HepG2 (cell line): Measurements from ENCODE around the gene GABBR2. TPM values are rescaled to one million over a fixed set of nuclear protein-coding genes. Genes with fewer than 3 reads are reported as not detected.

ENCODE experiments used
- ATAC-seq: fragments of 200-7000 bp; cut with Tn5 transposase; 3 replicates; pipeline ENCODE4 v1.9.1; 2020; ENCODE audit warnings: mild to moderate bottlenecking, moderate library complexity
- BruUV-seq: library from RNA; stranded (reverse); fragments of 400-500 nt; replicated peaks from 2 replicates; lab custom pipeline; 2021; lab: Mats Ljungman, UMichigan
- CTCF ChIA-PET: fragments of 300-600 bp; formaldehyde crosslinking; extraction: SDS; loops from one replicate; lab custom pipeline; 2021; ENCODE audit warnings: low total read pairs, inconsistent platforms, low intra/inter-chr PET ratio; lab: Yijun Ruan, JAX
- POLR2A ChIA-PET: fragments of 350-600 bp; sonication (Branson Sonifier 250); formaldehyde crosslinking; loops from one replicate; lab custom pipeline; 2020; ENCODE audit warnings: antibody characterized with exemption, inconsistent platforms; lab: Yijun Ruan, JAX
- DNase-seq: peaks from one replicate; pipeline ENCODE4 v3.0.0-alpha.2; 2015; ENCODE audit warnings: low spot score
- FAIRE-seq: peaks from 3 replicates; lab custom pipeline; 2011; peaks lifted over from hg19 to GRCh38; lab: Jason Lieb, UNC
- H2AFZ ChIP-seq: one replicate; pipeline ENCODE4 v1.6.1; 2011; ENCODE audit warnings: low read length, inconsistent platforms
- H3K27ac ChIP-seq: fragments of 300-600 bp; 3 replicates; pipeline ENCODE4 v1.8.0; 2011; ENCODE audit warnings: mixed run types, mild to moderate bottlenecking, mixed read lengths, low read length, inconsistent platforms; ENCODE audit not compliant: insufficient read depth; ENCODE audit errors: extremely low read length
- H3K27me3 ChIP-seq, 2 experiments: fragments of 200-600 bp in 1 of 2; 2 replicates in 1 of 2; 3 replicates in 1 of 2; pipeline versions ENCODE4 v1.6.0 to v1.8.0; 2011; ENCODE audit warnings: low read length in 2 of 2, mild to moderate bottlenecking in 2 of 2, moderate library complexity in 2 of 2, inconsistent platforms in 1 of 2; ENCODE audit not compliant: insufficient read depth in 2 of 2, control insufficient read depth in 1 of 2
- H3K36me3 ChIP-seq, 2 experiments: fragments of 200-600 bp in 1 of 2; replicated peaks in 1 of 2; 2 replicates in 1 of 2; 3 replicates in 1 of 2; pipeline versions ENCODE4 v1.5.1 to v1.8.0; 2011; ENCODE audit warnings: low read length in 2 of 2, inconsistent platforms in 1 of 2; ENCODE audit not compliant: insufficient read depth in 2 of 2, control insufficient read depth in 1 of 2
- H3K4me1 ChIP-seq: 2 replicates; pipeline ENCODE4 v1.5.1; 2012; ENCODE audit warnings: low read length, inconsistent platforms; ENCODE audit not compliant: insufficient read depth
- H3K4me2 ChIP-seq: 2 replicates; pipeline ENCODE4 v1.6.0; 2011; ENCODE audit warnings: low read depth, low read length, inconsistent platforms
- H3K4me3 ChIP-seq, 3 experiments: fragments of 200-600 bp in 1 of 3; sonication (generic), shearing (Covaris generic) in 1 of 3; replicated peaks in 1 of 3; 2 replicates each; pipeline ENCODE4 v1.5.1; 2011 to 2016; ENCODE audit warnings: low read length in 3 of 3, inconsistent platforms in 2 of 3, low read depth in 2 of 3, mild to moderate bottlenecking in 2 of 3, control low read depth in 1 of 3, mixed read lengths in 1 of 3; ENCODE audit not compliant: insufficient read depth in 1 of 3
- H3K79me2 ChIP-seq: one replicate; pipeline ENCODE4 v1.6.1; 2011; ENCODE audit warnings: low read length, inconsistent platforms; ENCODE audit not compliant: insufficient read depth
- H3K9ac ChIP-seq: 2 replicates; pipeline ENCODE4 v1.6.0; 2011; ENCODE audit warnings: mild to moderate bottlenecking, low read depth, low read length, inconsistent platforms; ENCODE audit not compliant: insufficient read depth
- H3K9me3 ChIP-seq: 2 replicates; pipeline ENCODE4 v1.5.1; 2012; ENCODE audit warnings: mild to moderate bottlenecking, low read length
- H4K20me1 ChIP-seq: 2 replicates; pipeline ENCODE4 v1.6.0; 2011; ENCODE audit warnings: inconsistent platforms, mild to moderate bottlenecking, low read length, moderate library complexity; ENCODE audit not compliant: insufficient read depth
- CBX5 ChIP-seq: sonication (generic); formaldehyde crosslinking; IDR thresholded peaks from 2 replicates; pipeline ENCODE4 v1.4.0; 2020; ENCODE audit warnings: missing genetic modification reagents, borderline replicate concordance
- CEBPB ChIP-seq: IDR thresholded peaks from 2 replicates; pipeline ENCODE4 v1.6.1; 2011; ENCODE audit warnings: low read depth, low read length, improper control_type of control experiment, borderline replicate concordance
- CEBPZ ChIP-seq: IDR thresholded peaks from 2 replicates; pipeline ENCODE4 v1.6.1; 2012; ENCODE audit warnings: low read length, improper control_type of control experiment
- CERS6 ChIP-seq: sonication (generic); formaldehyde crosslinking; IDR thresholded peaks from 2 replicates; pipeline ENCODE4 v1.5.0; 2020; ENCODE audit warnings: missing genetic modification reagents
- CREB1 ChIP-seq, 2 experiments: fragments of 450-650 bp in 1 of 2; IDR thresholded peaks; 2 replicates each; pipeline ENCODE4 v1.6.1; 2016 to 2017; ENCODE audit warnings: control low read depth in 1 of 2, mild to moderate bottlenecking in 1 of 2, missing compliant biosample characterization in 1 of 2, missing genetic modification characterization in 1 of 2
- SATB2 ChIP-seq: sonication (generic); formaldehyde crosslinking; IDR thresholded peaks from 2 replicates; pipeline ENCODE4 v1.5.0; 2020; ENCODE audit warnings: missing genetic modification reagents
- SMAD3 ChIP-seq: sonication (generic); formaldehyde crosslinking; IDR thresholded peaks from 2 replicates; pipeline ENCODE4 v1.4.0; 2020; ENCODE audit warnings: missing genetic modification reagents
- SP1 ChIP-seq, 2 experiments: fragments of 450-650 bp in 1 of 2; sonication (generic) in 1 of 2; formaldehyde crosslinking in 1 of 2; IDR thresholded peaks; 2 replicates each; pipeline versions ENCODE4 v1.4.0 to v1.6.1; 2016 to 2020; ENCODE audit warnings: missing genetic modification reagents in 1 of 2
- ZNF557 ChIP-seq: sonication (generic); formaldehyde crosslinking; IDR thresholded peaks from 2 replicates; pipeline ENCODE4 v1.4.0; 2020; ENCODE audit warnings: missing genetic modification reagents
- WGBS: methylation state at CpG from one replicate; pipeline ENCODE4 v1.1.6; 2017; ENCODE audit warnings: low lambda C conversion rate; 5-methylcytosine and 5-hydroxymethylcytosine counted together
- in situ Hi-C: cut with HindIII; loops from 2 replicates; pipeline ENCODE4 v1.10.0; 2017; ENCODE audit warnings: low pct_unique_long_range_greater_than_20kb; ENCODE audit not compliant: extremely low pct_ligation_motif_present
- intact Hi-C: fragments of 100-400 bp; cut with micrococcal nuclease; formaldehyde crosslinking; loops from one replicate; pipeline ENCODE4 v1.10.0; 2022; ENCODE audit not compliant: unreplicated experiment
- polyA plus RNA-seq, 8 experiments: library from polyadenylated mRNA; depleted of rRNA in 3 of 8; stranded (reverse) in 7 of 8; unstranded in 1 of 8; fragments of >200 nt; fragmentation: Illumina TruSeq in 4 of 8; extraction: Trizol in 4 of 8; gene quantifications; 2 replicates each; pipeline versions ENCODE4 v1.2.1 to v1.2.3, GENCODE V29; 2011 to 2016; ENCODE audit warnings: low read depth in 4 of 8, missing spikeins in 1 of 8, mixed read lengths in 1 of 8; ENCODE audit not compliant: insufficient read depth in 1 of 8
- total RNA-seq, 5 experiments: library from RNA; depleted of rRNA; stranded (reverse); fragments of >200 nt; fragmentation: Illumina TruSeq; extraction: Trizol; gene quantifications; 2 replicates each; pipeline ENCODE4 v1.2.3, GENCODE V29; 2016; ENCODE audit warnings: low read depth in 1 of 5

Gene GABBR2
- total and polyA plus RNA-seq, 2 of the 13 experiments (the other 11 are each of a cell fraction or from before 2014, with no cell fraction given) = 0.02 TPM; not detected in 1

GRCh38 chr9:98368366-98369065 is 340.2 kb downstream of the GABBR2 start (continued):
- no peak for TF ChIP-seq SP1 (IDR thresholded peaks at IDR 0.05)
- TF ChIP-seq SP1 (CRISPR knock-in tag; IDR thresholded peaks at IDR 0.05) = no peak

GRCh38 chr9:98367923-98368322 is 340.8 kb downstream of the GABBR2 start:
- H3K27ac ChIP-seq = no peak overlapping the region
- H3K4me3 ChIP-seq = no peak overlapping the region
- H3K4me2 ChIP-seq = no peak overlapping the region
- BruUV-seq = no TSS peak
- in situ Hi-C loops = no loop called here
- WGBS = 48% methylated on average over 5 of the region's 5 CpGs
- no peak overlapping the region for H3K9ac ChIP-seq
- TF ChIP-seq CREB1 (IDR thresholded peaks at IDR 0.05) (peak; percentile 9; the same call in 1 of the 2 replicates), CREB1 (CRISPR knock-in tag; IDR thresholded peaks at IDR 0.05) (no peak), CBX5 (CRISPR knock-in tag) (no peak)
- intact Hi-C loops = no loop called here
- no peaks in the 10 kb centered on the region for H3K4me1 ChIP-seq
- ATAC-seq (no peak), DNase-seq (no peak), FAIRE-seq (no peak)
- no peaks in the 10 kb centered on the region for H3K27me3 ChIP-seq
- ChIA-PET POLR2A (no interaction called here), CTCF (no interaction called here)
- H3K9me3 ChIP-seq = peaks cover 22% of the 10 kb centered on the region
- H2AFZ ChIP-seq = no peak overlapping the region
- H4K20me1 ChIP-seq = no peaks in the 10 kb centered on the region
- H3K79me2 ChIP-seq = no peaks in the 10 kb centered on the region
- H3K36me3 ChIP-seq = no peaks in the 10 kb centered on the region

- TF ChIP-seq SMAD3 (CRISPR knock-in tag) (no peak), CEBPB (peak; percentile 14; the same call in 1 of the 2 replicates), ZNF557 (CRISPR knock-in tag) (no peak), CERS6 (CRISPR knock-in tag) (no peak), CEBPZ (no peak), SATB2 (CRISPR knock-in tag) (no peak)
- Histone ChIP-seq H3K4me2 (no peak overlapping the region), H3K79me2 (no peaks in the 10 kb centered on the region), H3K4me1 (no peaks in the 10 kb centered on the region), H3K4me3 (no peak overlapping the region), H3K27ac (no peak overlapping the region), H2AFZ (no peak overlapping the region), H3K9ac (no peak overlapping the region), H3K9me3 (peaks cover 22% of the 10 kb centered on the region), H3K27me3 (no peaks in the 10 kb centered on the region), H3K36me3 (no peaks in the 10 kb centered on the region), H4K20me1 (no peaks in the 10 kb centered on the region)
- DNase-seq = no peak
- BruUV-seq = no TSS peak
- no peak for ATAC-seq
- in situ Hi-C loops = no loop called here
- POLR2A ChIA-PET = no interaction called here
- intact Hi-C loops = no loop called here
- WGBS = 20% methylated on average over 5 of the region's 5 CpGs
- FAIRE-seq = no peak
- CTCF ChIA-PET = no interaction called here
These were observed 341.3 kb downstream of the GABBR2 start for GRCh38 chr9:98367371-98367900.
